Psoas muscle (tissue), 8 donors: ENCODE data around the gene MAPKBP1. TPM values are rescaled to one million over a fixed set of nuclear protein-coding genes. Genes with fewer than 3 reads are reported as not detected.

Source experiments
- ATAC-seq, 4 donors: fragments of 200-7000 bp; cut with Tn5 transposase; one replicate each; pipeline ENCODE4 v1.9.1; 2020; ENCODE audit warnings: moderate library complexity in 3 of 4, mild to moderate bottlenecking in 2 of 4
- DNase-seq, 2 donors: peaks; one replicate each; pipeline ENCODE4 v3.0.0-alpha.2; 2020
- H3K27ac ChIP-seq: fragments of 200-600 bp; one replicate; pipeline ENCODE4 v1.8.0; 2022
- H3K27me3 ChIP-seq, 3 donors: fragments of 200-600 bp in 1 of 3; one replicate each; pipeline versions ENCODE4 v1.6.1 to v1.8.0; 2013 to 2022; ENCODE audit warnings: low read length in 2 of 3, mild to moderate bottlenecking in 2 of 3, moderate library complexity in 1 of 3; ENCODE audit not compliant: insufficient read depth in 3 of 3
- H3K36me3 ChIP-seq, 2 donors: fragments of 200-600 bp in 1 of 2; one replicate each; pipeline versions ENCODE4 v1.6.1 to v1.8.0; 2013 to 2022; ENCODE audit warnings: low read depth in 1 of 2, mild to moderate bottlenecking in 1 of 2, moderate library complexity in 1 of 2; ENCODE audit not compliant: insufficient read depth in 1 of 2
- H3K4me1 ChIP-seq: fragments of 200-600 bp; one replicate; pipeline ENCODE4 v1.8.0; 2022
- H3K4me3 ChIP-seq: fragments of 200-600 bp; one replicate; pipeline ENCODE4 v1.8.0; 2022; ENCODE audit warnings: mild to moderate bottlenecking
- H3K9me3 ChIP-seq: fragments of 200-600 bp; one replicate; pipeline ENCODE4 v1.8.0; 2022
- CTCF ChIP-seq: fragments of 200-600 bp; IDR thresholded peaks from one replicate; pipeline ENCODE4 v1.8.0; 2022; ENCODE audit warnings: antibody characterized with exemption
- WGBS, 3 donors: extraction: QIAGEN DNeasy Blood & Tissue Kit; methylation state at CpG; one replicate each; pipeline versions ENCODE4 v1.1.6 to v1.1.7; 2013; 5-methylcytosine and 5-hydroxymethylcytosine counted together
- intact Hi-C, 2 donors: fragments of 100-400 bp; cut with DNase I; formaldehyde crosslinking; loops; one replicate each; pipeline versions ENCODE4 v1.11.0 to v1.14.2; 2022
- polyA plus RNA-seq, 3 donors: library from polyadenylated mRNA; stranded (reverse); fragments of 200-250 nt; gene quantifications; one replicate each; pipeline ENCODE4 v1.2.3, GENCODE V29; 2013
- total RNA-seq, 4 donors: library from RNA; stranded (reverse); fragmentation: NEBNext Ultra II Directional in 2 of 4; extraction: Animal tissue kit (Norgen Biotek cat#: 25700) in 2 of 4; gene quantifications; one replicate each; pipeline versions ENCODE4 v1.2.1 to v1.2.4, GENCODE V29; 2021 to 2023
- donor health status: healthy with polysubstance abuse.
- donor health status: DM: no; HTN: no; CAD: no; lungs with moderate emphysema.
- donor health status: Bipolar disorder and iron deficiency.
- donor health status: healthy.
- donor health status: DM: yes; HTN: yes; CAD: no.
- donor health status: DM: no; HTN: no; CAD: no.
- donor health status: DM: no; HTN: no; CAD: no.
- donor health status: DM: yes; HTN: yes; CAD: no.

MAPKBP1 gene
- total and polyA plus RNA-seq, 7 donors = 2.4 to 10.3 (median 7.1) TPM

GRCh38 chr15:41795996-41796856, 21.9 kb downstream of the MAPKBP1 start:
- no peak for ATAC-seq
- no peak overlapping the region for H3K4me3 ChIP-seq

GRCh38 chr15:41797201-41797944, 23.1 kb downstream of the MAPKBP1 start:
- intact Hi-C loops = no loop called here
- H3K9me3 ChIP-seq = no peaks in the 10 kb centered on the region
- no peak for DNase-seq
- 85 to 89% (median 87%) methylated on average over 8 of the region's 8 CpGs for WGBS, 3 donors
- H3K36me3 ChIP-seq = peaks cover 2 to 20% of the 10 kb centered on the region in 2 donors
- TF ChIP-seq CTCF = no peak
- no peak overlapping the region for H3K4me3 ChIP-seq
- H3K27me3 ChIP-seq = no peaks in the 10 kb centered on the region
- no peak overlapping the region for H3K27ac ChIP-seq
- no peak for ATAC-seq
- peaks cover 9% of the 10 kb centered on the region for H3K4me1 ChIP-seq

More at GRCh38 chr15:41795996-41796856, 21.9 kb downstream of the MAPKBP1 start:
- Histone ChIP-seq H3K27ac (no peak overlapping the region), H3K27me3 (no peaks in the 10 kb centered on the region), H3K4me1 (peaks cover 21% of the 10 kb centered on the region), H3K9me3 (no peaks in the 10 kb centered on the region), H3K36me3 (peaks cover 2 to 17% of the 10 kb centered on the region in 2 donors)
- intact Hi-C loops = no loop called here
- WGBS, 3 donors = 60 to 66% (median 65%) methylated on average over 10 of the region's 10 CpGs
- TF ChIP-seq CTCF = no peak
- no peak for DNase-seq

GRCh38 chr15:41798607-41799487, 24.6 kb downstream of the MAPKBP1 start:
- intact Hi-C loops = no loop called here
- no peak for DNase-seq
- Histone ChIP-seq H3K4me1 (peaks cover 5% of the 10 kb centered on the region), H3K27me3 (no peaks in the 10 kb centered on the region), H3K36me3 (peaks cover 2 to 20% of the 10 kb centered on the region in 2 donors), H3K9me3 (no peaks in the 10 kb centered on the region), H3K27ac (no peak overlapping the region), H3K4me3 (no peak overlapping the region)
- ATAC-seq = no peak
- TF ChIP-seq CTCF = no peak
- 84 to 90% (median 86%) methylated on average over 9 of the region's 9 CpGs for WGBS, 3 donors

- WGBS, 3 donors = 88 to 91% (median 89%) methylated on average over 5 of the region's 5 CpGs
- ATAC-seq (no peak), DNase-seq (no peak)
- H3K27me3 ChIP-seq = no peaks in the 10 kb centered on the region
- H3K4me1 ChIP-seq = peaks cover 5% of the 10 kb centered on the region
- intact Hi-C loops = no loop called here
- no peak overlapping the region for H3K27ac ChIP-seq
- TF ChIP-seq CTCF = no peak
- no peak overlapping the region for H3K4me3 ChIP-seq
- H3K36me3 ChIP-seq = peaks cover 2 to 20% of the 10 kb centered on the region in 2 donors
- H3K9me3 ChIP-seq = no peaks in the 10 kb centered on the region
Measured at GRCh38 chr15:41799488-41799805, 25.2 kb downstream of the MAPKBP1 start.
